ENCODE data around the gene COL6A3.
"Not testable (repeated sequence)": the region's sequence is repeated elsewhere in the genome, so short reads cannot be mapped to it uniquely, and the experiment has no call there.

The COL6A3 gene

DNA sequence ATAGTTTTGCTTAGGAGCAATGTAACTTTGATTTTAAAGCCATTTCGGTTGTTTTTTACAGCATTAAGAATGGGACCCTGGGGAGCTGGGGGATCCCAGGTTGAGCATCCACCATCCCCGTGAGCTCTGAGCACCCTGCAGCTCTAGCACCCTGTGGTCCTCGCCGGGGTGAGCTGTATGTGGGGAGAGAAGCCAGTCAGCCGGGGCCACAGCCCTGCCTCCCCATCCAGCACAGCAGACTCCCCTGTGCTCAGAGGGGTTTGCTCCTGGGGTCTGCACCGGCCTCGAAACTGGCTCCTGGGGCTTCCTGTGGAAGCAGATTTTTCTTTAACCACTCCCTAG lies 1.3 kb downstream of the COL6A3 start:
- DNase-seq (ENCODE audit: low read depth), result no peak

DNA sequence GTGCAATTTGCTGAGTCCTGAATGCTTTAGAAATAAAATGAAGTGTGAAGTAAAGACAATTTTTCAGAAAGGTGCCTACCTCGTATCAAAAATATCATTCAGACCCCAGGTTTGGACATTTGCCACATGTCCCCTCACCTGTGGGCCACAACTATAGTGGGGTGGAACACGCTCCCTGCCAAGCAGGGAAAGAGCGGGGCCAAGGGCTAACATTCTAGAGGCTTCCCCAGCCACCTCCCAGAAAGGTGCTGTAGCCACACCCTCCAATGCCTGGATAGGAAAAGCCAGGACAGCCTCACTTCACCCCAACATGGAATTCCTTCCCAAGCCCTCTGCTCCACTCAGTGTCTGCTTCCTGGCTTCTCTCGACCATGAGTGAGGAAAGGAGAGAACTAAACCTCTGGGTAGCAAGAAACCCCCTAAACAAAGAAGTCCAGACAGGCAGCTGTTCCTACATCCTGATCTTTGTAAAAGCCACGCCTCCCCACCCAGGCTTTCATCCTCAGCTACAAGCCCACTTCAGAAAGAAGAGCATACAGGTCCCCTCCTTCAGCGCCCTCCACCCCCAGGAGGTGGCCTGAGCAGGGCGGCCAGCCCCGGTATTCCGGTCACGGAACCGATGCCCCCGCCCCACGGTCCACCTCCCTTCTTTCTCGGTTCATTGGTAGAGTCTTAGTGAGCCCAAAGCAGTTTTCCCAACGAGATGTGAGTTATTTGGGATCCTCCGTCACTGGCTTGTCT lies 2.1 kb downstream of the COL6A3 start:
- DNase-seq (ENCODE audit: low read depth), result no peak

DNA sequence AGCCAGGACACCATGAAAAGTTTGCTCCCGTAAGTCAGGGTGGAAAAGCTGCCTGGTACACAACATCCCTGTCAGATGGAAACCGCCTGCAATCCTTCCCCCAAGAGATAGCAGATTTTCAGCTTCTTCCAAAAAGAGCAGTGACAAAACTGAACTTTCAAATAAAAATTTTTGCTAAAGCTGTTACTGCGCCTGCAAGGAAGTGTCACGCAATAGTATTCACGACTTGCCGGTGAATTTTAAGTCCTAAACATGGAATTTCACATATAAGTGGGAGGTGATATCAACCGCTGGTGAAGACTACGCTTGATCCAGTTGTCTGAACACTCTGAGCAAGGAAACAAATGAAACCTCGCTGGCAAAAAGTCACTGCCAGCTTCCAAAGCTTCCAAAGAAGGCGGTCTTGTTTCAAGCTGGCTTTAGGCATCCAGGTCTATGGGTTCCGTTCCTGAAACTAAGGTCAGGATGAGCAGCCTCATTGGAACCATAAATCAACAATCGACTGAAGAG lies 2.8 kb downstream of the COL6A3 start:
- no peak for DNase-seq (ENCODE audit: low read depth)

DNA sequence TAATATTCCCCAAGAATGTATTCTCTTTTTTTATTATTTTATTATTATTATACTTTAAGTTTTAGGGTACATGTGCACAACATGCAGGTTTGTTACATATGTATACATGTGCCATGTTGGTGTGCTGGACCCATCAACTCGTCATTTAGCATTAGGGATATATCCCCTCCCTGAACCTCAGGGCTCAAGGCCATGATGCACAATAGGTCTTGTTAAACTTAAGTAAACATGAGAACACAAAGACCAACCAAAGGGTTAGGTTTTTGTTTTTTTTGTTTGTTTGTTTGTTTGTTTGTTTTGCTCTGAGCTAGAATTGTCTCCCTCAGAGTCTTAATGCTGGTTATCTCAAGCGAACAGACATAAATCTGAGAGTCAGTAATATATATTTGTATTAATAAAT lies 4.7 kb downstream of the COL6A3 start:
- not testable (repeated sequence) for DNase-seq (ENCODE audit: low read depth)

DNA sequence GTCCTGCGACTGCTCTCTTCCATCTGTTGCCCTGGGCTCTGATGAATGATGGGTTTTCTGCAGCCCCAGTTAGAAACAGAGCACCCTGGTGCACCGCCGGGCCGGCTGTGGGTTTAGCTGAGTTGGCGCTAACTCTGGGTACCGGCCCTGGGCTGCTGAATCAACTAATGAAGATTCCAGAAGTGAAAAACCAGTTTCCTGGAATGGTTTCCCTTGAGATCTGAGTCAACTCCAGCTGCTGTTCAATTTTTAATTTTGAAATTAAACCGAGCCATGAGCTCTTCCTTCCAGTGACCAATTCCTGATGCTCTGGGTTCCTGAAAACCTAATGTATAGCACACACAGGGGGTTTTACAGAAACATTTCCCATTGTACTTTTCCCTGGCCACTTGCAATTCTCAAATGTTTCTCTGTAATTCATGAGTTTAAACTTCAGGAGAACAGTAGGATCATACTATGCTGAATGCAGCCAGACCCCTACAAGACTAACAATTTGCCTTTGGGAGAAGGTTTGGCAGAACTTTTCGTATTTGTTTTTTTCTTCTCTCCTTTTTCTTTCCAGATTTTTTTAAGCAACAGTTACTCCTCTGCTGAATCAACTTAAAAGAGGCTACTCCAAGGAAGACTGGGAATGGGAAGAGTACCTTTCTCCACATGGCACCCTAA lies 5.5 kb downstream of the COL6A3 start:
- no peak for DNase-seq (ENCODE audit: low read depth)

DNA sequence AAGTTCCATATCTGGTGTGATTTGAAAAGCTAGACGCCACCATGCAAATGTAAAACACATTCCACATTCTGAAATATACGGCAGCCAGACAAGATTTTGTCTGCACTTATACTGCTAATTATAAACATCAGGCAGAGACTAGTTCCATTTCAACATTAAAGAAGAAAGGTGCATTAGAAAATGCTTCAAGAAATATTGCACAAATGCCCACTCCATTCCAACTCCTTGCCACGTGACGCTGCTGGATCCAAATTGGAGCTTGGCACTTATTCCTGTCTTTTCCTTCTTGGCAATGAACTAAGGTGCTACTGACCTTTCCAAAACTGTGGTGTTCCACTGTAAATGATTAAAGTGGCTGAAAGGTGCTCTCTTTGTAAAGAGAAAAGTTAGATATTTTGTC lies 6.3 kb downstream of the COL6A3 start:
- no peak for DNase-seq (ENCODE audit: low read depth)

DNA sequence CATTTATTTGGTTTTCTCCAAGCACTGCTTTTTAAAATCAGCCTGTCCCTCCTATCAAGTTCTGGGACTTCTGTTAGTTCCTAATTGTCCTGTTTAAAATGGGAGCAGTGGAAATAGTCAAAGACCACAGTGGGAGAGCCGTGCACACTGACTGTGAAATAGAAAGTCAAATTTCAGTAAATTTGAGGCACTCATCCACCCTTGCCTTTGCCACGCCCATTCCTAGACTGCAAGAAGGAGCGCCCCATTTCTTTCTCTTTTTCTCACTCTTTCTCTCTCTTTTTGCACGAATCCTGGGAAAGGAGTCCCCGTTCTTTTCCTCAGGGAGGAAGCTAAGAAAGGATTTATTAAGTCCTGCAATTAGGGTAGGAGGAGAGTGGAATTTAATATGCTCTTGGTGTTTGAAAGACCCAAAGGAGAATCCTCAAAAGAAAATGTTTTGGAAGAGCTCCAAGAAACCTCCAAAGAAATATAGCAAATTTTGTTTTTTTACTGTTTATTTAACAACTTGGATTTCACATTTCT lies 7.5 kb downstream of the COL6A3 start:
- DNase-seq (ENCODE audit: low read depth), result no peak

DNA sequence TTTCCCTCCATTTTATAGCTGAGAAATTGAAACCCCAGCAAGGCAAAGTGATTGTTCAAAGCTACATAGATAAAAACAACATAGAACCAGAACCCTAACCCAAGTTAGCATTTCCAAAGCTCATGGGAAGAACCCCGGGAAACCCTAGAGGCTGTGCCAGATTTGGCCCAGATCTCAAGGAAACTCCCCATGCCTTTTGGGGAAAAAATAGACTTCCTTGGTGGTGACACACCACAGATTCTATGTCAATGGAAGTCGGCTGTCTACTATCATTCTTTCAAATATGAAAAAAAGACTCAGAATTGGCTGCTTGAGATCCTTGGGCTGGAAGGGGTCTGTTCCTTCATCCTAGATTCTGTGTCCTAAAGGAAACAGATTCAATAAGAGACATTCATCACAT lies 8.4 kb downstream of the COL6A3 start:
- DNase-seq (ENCODE audit: low read depth), result no peak

DNA sequence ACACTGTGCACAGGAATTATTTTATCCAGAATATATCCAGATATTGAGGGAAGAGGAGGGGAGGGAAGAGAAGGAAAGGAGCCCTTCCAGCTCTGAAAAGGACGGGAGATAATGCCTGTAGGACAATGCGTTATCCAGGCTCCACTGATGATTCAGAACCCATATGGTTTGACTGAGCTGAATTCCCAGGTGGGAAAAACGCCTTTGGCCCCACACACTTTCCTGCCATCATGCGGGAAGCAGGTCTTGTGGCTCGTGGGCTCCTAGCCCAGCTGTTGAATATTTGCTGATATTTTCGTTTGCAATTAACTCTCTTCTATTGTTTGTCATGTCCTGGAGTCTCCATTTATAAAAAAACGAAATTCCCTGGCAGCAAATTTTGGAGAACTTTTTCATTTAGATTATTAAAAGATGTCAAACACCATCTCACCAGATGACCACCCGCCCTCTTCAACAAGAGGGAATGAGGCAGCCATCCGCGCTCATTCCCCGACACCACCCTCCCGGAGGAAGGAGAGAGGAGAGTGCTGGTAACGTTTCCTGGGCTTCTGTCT lies 8.9 kb downstream of the COL6A3 start:
- no peak for DNase-seq (ENCODE audit: low read depth)

DNA sequence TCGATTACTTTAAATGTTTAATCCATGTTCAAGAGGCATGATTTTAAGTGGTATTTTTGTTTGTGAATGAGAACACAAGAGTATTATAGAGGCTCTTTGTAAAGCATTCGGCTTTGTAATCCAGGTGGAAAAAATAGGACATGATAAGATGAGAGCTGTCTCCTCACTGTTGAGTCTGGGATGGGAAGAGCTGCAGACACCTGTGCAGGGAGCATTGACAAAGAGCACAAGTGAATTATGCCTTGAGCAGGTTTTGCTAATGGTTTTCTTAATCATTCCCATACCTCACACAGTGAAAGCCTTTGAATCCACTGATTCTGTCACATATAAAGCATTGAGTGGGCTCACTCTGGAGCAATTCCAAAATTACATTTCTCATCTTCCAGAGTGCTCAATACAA lies 9.6 kb downstream of the COL6A3 start:
- no peak for DNase-seq (ENCODE audit: low read depth)

DNA sequence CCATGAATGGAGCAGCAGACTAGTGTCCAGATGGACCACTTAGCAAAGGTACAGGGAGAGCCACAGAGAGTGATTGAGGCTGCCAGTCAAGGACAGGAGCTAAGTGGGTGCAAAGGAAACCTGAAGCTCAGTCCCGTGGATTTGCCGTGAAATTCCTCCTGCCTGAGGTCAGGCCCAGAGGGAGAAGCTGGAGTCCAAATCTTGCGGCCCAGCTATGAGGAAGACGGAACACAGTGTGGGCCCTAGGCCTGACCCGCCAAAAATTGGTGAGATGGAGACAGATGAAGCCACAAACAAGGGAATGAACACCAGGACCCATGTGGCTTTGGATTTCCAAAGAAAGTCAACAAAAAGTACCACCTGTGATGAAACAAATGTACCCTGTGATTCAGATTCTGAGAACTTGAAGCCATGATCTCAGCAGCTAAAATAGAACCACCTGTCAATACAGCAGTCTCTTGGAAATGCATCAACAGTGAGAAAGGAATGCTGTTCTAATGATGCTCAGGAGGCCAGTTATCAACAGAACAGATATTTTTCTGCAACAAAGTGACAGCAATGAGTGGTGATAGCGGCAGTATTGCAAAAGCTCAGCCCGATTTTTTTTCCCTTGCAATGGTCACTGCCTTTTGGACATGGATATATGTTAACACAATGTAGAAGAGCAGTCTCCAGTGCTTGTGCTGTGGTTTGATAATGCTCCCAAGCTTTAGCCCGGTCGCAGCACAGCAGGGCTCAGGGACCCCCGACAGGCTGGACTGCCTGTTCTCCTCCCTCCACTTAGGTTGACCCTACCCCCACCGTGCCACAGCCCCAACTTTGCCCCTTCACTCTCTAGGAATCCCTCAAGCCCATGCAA lies 10.7 kb downstream of the COL6A3 start:
- DNase-seq (ENCODE audit: low read depth), result peak; percentile 57

DNA sequence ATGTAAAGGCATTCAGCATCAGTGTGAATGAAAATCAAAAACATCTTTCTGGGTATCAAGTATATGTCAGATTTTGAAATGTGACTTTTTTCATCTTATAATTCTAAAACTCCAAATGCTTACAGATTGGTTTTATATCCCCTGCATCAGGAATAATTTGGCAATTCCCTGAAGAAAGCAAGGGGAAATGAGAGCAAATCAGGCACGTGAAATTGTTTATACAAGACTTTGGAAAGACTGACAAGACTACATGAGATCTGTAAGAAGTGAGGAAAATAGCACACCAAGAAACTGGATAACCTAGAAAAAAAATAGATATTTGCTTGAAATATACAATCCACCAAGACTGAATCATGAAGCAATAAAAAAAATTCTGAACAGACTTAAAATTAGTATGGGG lies 13.8 kb downstream of the COL6A3 start:
- no peak for DNase-seq (ENCODE audit: low read depth)

DNA sequence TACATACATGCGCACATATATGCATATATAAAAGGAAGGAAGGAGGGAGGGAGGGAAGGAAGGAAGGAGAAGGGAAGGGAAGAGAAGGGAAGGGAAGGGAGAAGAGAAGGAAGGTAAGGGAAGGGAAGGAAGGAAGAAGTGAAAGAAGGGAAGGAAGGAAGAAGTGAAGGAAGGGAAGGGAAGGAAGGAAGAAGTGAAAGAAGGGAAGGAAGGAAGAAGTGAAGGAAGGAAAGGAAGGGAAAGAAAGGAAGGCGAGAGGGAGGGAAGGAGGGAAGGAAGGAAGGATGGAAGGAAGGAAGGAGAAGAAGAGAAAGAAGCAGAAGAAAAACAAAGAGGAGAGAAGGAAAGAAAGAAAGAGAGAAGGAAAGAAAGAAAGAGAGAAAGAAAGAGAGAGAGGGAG lies 16.9 kb downstream of the COL6A3 start:
- DNase-seq (ENCODE audit: low read depth), result no peak

DNA sequence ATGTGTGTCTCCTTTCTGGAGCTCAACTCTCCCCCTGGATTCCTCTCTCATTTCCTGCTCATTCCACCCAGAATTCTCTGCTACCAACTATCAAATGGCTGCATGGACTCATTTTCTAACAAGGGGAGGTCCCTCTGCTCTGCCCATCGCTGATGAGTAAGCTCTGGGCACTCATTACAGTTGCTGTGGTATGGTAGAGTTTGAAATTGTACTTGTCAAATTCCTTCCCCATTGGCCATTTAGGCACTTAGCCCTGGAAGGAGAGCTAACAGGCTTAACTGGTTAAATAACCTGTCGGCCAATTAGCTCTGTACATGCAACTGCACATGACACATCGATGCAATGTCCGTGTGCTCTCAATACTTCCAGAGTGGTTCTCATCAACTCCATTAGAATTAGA lies 20.4 kb downstream of the COL6A3 start:
- no peak for DNase-seq (ENCODE audit: low read depth)

DNA sequence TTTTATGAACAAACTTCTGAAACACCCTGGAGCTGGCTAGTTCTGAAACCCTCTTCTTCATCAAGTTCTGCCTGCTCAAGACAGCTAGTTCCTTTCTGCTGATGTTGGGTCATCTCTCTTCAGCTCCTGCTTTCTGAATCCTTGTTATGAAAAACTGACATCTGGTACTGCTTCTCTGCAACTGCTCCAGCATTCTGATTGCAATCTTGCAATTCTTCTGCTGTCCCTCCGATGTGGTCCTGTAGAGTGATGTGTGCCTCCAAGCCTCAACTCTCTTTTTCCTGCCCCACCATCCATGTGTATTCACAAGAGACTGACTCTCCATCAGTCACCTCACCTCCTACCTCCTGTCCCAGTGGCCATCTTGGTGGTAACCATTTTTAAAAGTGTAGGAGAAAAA lies 21.8 kb downstream of the COL6A3 start:
- DNase-seq (ENCODE audit: low read depth), result no peak

DNA sequence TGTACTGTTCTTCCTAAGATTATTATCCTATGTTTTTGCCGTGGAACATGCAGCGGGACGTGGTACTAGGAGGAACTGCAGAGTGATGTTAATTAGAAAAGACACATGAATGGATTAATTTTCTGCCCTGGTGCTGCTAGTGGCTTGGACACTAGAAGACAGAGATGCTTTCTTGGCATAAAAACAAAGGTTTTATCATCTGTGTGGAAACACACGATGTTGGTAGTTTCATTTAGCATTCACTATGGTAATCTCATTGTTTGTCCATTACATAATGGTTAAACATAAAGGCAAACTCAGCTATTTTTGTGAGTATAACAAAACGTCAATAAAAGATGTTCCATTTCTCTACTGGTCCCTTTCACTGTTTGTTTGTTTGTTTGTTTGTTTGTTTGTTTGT lies 22.8 kb downstream of the COL6A3 start:
- DNase-seq (ENCODE audit: low read depth), result no peak

DNA sequence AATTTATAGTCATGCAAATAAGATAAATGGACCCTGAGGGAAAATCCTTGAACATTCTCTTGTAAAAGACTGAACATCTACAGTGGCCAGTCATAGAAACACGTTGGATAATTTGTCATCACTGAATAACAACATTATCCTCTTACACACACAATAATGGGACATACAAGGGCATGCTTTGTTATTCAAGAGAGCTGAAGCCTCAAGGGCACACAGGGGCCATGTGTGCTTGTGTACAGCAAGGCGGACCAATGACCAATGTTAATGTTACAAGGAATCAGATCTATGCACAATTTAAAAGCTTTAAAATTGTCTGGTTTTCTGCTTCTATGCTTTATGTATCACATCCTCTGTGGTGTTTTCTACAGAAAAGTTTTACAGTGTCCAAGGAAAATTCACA lies 23.7 kb downstream of the COL6A3 start:
- no peak for DNase-seq (ENCODE audit: low read depth)

DNA sequence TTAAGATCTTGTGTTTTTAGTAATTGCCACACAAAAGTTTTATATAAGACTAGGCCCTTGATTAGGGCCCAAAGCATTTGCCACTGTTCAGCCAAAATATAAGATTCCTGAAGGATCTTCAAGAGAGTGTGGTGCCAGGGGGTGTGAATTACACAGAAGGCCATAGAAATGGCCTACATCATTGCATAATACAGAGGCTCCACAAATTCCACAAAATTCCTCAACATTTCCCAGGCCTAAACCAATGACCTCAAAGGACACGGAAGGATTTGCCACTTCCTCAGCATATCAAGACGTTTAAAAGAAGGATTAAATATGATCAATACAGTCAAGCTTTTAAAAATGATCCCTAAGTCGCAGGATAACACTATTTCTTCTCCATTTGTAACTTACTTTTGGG lies 24.1 kb downstream of the COL6A3 start:
- DNase-seq (ENCODE audit: low read depth), result no peak

DNA sequence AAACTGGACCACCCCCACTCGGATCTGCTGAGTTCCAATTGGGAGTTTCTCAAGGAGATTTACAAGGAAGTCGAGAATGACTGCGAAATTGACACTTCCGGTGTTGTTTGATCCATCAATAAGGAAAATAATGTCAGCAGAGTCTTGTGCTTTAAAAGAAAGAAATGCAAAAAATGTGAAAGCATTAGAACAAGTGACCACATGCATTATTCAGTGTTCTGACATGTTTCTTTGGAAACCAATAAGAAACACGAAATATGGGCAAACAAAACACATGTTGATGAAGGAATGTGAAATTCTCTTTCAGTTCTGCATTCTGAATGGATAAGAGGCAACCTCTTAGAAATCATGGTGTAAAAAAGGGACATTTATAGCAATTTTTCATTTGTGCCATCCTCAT lies 25.9 kb downstream of the COL6A3 start:
- DNase-seq (ENCODE audit: low read depth), result no peak

DNA sequence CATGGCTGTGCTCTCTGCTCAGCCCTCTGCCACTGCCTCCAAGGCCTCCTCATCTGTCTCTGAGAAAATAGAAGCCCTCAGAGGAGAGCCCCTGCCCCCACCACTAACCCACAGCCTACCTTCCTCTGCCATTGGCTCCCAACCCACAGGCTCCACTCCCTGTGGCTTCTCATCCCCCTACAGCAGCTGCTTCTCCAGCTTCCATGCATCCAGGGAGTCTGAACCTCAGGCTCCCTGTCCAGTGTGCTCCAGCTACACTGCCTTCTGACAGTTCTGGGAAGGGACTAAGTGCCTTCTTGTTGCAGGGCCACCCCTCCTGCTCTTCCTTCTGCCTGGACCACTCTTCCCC lies 29.3 kb downstream of the COL6A3 start:
- DNase-seq (ENCODE audit: low read depth), result no peak

DNA sequence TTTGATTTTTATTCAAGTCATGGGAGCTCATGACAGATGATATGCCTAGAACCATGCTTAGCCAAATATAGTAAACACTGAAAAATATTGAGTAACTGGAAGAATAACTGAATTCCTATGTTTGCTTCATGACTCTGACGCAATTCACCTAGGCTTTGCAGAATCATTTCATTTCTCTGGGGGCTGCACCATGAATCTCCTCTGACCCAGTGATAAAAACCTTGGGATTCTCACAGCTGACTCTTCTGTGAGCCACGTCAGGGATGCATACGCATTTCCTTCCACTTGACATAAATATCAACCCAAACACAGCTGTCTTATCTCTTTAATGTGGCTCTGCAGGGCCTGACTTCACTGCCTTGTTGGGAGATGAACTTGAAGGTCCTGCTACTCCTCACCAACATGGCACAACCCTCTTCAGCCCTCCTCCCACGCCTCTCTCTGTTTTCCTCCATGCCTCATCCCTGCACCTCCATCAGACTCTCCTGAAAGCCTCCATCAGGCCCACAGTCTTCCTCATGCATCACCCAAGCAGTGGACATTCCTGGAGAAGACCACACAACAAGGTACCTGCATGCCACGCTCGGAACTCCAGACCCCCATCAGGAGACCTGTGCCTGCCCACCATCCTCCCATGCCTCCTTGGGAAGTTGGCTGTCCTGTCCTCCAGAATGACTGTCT lies 29.8 kb downstream of the COL6A3 start:
- DNase-seq (ENCODE audit: low read depth), result no peak

DNA sequence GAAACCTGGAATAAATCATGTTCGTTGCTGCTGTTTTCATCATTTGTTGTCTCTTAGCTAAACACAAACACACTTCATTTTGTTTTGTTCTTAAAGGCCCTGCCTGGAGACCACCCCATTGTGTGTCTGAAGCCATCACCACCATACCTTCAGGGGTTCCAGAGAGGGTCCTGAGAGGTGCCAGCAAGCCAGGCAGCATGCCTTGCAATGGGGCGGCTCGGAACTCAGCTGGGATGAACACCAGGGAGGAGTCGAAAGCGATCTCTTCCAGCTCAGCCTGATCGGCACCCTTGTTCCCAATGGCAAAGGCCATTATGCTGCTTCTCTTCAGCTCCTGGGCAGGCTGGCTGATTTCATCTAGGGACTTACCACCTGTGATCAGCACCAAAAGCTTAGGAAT lies 33.2 kb downstream of the COL6A3 start:
- no peak for DNase-seq (ENCODE audit: low read depth)
